Upper lobe of left lung (tissue), 4 donors: ENCODE data around the gene ARID3C.

Experiments used
- CTCF ChIP-seq, 6 experiments: fragments of 450-650 bp in 4 of 6; fragments of 200-600 bp in 2 of 6; sonication (generic) in 2 of 6; IDR thresholded peaks; one replicate each; pipeline ENCODE4 v1.5.1; 2016 to 2019; ENCODE audit warnings: antibody characterized with exemption in 6 of 6
- EP300 ChIP-seq, 4 donors: sonication (generic); formaldehyde crosslinking; IDR thresholded peaks; one replicate each; pipeline ENCODE4 v1.5.1; 2017; ENCODE audit warnings: antibody characterized with exemption in 4 of 4, control low read depth in 2 of 4
- POLR2A ChIP-seq, 4 donors: fragments of 450-650 bp; IDR thresholded peaks; one replicate each; pipeline ENCODE4 v1.5.1; 2016 to 2017; ENCODE audit warnings: antibody characterized with exemption in 4 of 4, mild to moderate bottlenecking in 2 of 4
- POLR2AphosphoS5 ChIP-seq, 2 donors: sonication (generic); formaldehyde crosslinking; IDR thresholded peaks; one replicate each; pipeline ENCODE4 v1.5.1; 2017; ENCODE audit warnings: antibody characterized with exemption in 2 of 2

DNA sequence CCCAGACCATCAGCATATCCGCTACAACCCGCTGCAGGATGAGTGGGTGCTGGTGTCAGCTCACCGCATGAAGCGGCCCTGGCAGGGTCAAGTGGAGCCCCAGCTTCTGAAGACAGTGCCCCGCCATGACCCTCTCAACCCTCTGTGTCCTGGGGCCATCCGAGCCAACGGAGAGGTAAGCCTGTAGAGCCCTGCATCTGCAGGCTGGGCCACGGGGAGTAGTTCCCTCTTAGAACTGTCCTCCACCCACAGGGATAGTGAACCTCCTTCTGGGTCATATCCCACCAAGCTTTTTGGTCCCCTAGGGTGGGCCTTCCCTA, 18.2 kb upstream of the ARID3C start:
- no peak for TF ChIP-seq POLR2A (IDR thresholded peaks at IDR 0.05)
- TF ChIP-seq CTCF (IDR thresholded peaks at IDR 0.05): no peak
- TF ChIP-seq EP300 (IDR thresholded peaks at IDR 0.05): no peak
- no peak for TF ChIP-seq POLR2AphosphoS5 (IDR thresholded peaks at IDR 0.05)
